ENCODE data around the gene PLPPR2.
"Not testable (repeated sequence)": the region's sequence is repeated elsewhere in the genome, so short reads cannot be mapped to it uniquely, and the experiment has no call there.

Gene PLPPR2

GRCh38 chr19:11355160-11356073, at the start of gene PLPPR2:
PLPPR2 (plus strand) TSS chr19:11355432; CDS start chr19:11357674, 2,242 bp downstream.
- DNase-seq: peak; percentile 94

GRCh38 chr19:11306337-11306736, 48.9 kb upstream of the PLPPR2 start:
- DNase-seq: no peak

- peak; percentile 30 for DNase-seq
Observed at GRCh38 chr19:11320278-11320995, 34.8 kb upstream of the PLPPR2 start.

- no peak for DNase-seq
Observed at GRCh38 chr19:11321191-11322126, 33.8 kb upstream of the PLPPR2 start.

GRCh38 chr19:11322269-11323024, 32.8 kb upstream of the PLPPR2 start:
- DNase-seq: peak; percentile 57

- no peak for DNase-seq
Observed at GRCh38 chr19:11323601-11324078, 31.6 kb upstream of the PLPPR2 start.

- DNase-seq: peak; percentile 85
Observed at GRCh38 chr19:11324079-11324661, 31.1 kb upstream of the PLPPR2 start.

- no peak for DNase-seq
Observed at GRCh38 chr19:11324748-11325389, 30.4 kb upstream of the PLPPR2 start.

GRCh38 chr19:11325544-11325943, 29.7 kb upstream of the PLPPR2 start:
- no peak for DNase-seq

- no peak for DNase-seq
Observed at GRCh38 chr19:11330127-11330526, 25.1 kb upstream of the PLPPR2 start.

GRCh38 chr19:11331502-11331901, 23.7 kb upstream of the PLPPR2 start:
- DNase-seq: no peak

- DNase-seq: no peak
Observed at GRCh38 chr19:11332822-11333221, 22.4 kb upstream of the PLPPR2 start.

GRCh38 chr19:11333838-11334237, 21.4 kb upstream of the PLPPR2 start:
- DNase-seq: not testable (repeated sequence)

GRCh38 chr19:11335449-11336146, 19.6 kb upstream of the PLPPR2 start:
- DNase-seq: no peak

GRCh38 chr19:11337080-11337479, 18.2 kb upstream of the PLPPR2 start:
- DNase-seq: peak; percentile 16

GRCh38 chr19:11338121-11338520, 17.1 kb upstream of the PLPPR2 start:
- DNase-seq: no peak

GRCh38 chr19:11338569-11339253, 16.5 kb upstream of the PLPPR2 start:
- peak; percentile 11 for DNase-seq

GRCh38 chr19:11339254-11340098, 15.8 kb upstream of the PLPPR2 start, which contains the start of gene RAB3D:
RAB3D (minus strand) TSS chr19:11339657; CDS start chr19:11337399, 2,258 bp downstream.
- DNase-seq: peak; percentile 87

- DNase-seq: not testable (repeated sequence)
Observed at GRCh38 chr19:11340099-11340467, 15.1 kb upstream of the PLPPR2 start.
